WTC11 (cell line): Measurements from ENCODE around the gene ZNF786.

ENCODE experiments used
- SP1 ChIP-seq: sonication (generic); formaldehyde crosslinking; conservative IDR thresholded peaks from 2 replicates; pipeline ENCODE4 v1.8.1; 2022; ENCODE audit warnings: missing genetic modification reagents
- TF ChIP-seq, protein P1 (sequence below): sonication (generic); formaldehyde crosslinking; IDR thresholded peaks from 2 replicates; pipeline ENCODE4 v1.8.1; 2022; ENCODE audit warnings: mild to moderate bottlenecking, missing genetic modification reagents, moderate library complexity, borderline replicate concordance

- no peak for TF ChIP-seq SP1
- TF ChIP-seq, protein P1, sequence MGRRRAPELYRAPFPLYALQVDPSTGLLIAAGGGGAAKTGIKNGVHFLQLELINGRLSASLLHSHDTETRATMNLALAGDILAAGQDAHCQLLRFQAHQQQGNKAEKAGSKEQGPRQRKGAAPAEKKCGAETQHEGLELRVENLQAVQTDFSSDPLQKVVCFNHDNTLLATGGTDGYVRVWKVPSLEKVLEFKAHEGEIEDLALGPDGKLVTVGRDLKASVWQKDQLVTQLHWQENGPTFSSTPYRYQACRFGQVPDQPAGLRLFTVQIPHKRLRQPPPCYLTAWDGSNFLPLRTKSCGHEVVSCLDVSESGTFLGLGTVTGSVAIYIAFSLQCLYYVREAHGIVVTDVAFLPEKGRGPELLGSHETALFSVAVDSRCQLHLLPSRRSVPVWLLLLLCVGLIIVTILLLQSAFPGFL (CRISPR knock-in tag): no peak
These were observed 30.4 kb downstream of the ZNF786 start for GRCh38 chr7:149060156-149060555.
